ENCODE measurements around the gene CDC42BPA.
A peak's percentile ranks its signal among the peaks of the same experiment; 100 is the strongest.

DNA sequence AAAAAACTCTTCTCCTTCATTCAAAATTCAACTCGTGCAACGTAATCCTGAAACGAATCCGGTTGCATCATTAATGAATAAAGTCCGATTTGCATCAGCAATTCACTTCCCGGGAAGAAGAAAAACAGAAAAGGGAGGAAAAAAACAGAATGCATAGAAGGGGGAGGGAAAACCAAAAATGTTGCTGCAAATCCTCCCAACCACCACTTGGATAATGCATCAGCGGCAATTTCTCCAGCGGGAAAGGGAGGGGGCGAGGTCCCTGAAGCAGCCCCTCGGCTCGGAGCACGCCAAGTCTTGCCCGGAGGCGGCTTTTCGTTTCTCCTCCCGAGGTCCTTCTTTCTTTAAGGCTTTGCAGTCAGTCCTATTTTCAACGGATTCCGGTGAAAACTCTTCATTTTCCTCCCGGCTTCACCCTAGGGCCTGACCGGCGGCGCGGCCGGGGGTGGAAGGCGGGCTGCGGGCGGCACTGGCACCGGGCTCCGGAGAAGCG lies 723 bp downstream of the CDC42BPA start:
- TF ChIP-seq CTBP1 (IDR thresholded peaks at IDR 0.05; ENCODE audit: borderline replicate concordance) (peak; percentile 69), NFRKB (IDR thresholded peaks at IDR 0.05) (no peak), SP1 (IDR thresholded peaks at IDR 0.05) (no peak), BHLHE40 (IDR thresholded peaks at IDR 0.05; ENCODE audit: borderline replicate concordance) (no peak), FOXK2 (IDR thresholded peaks at IDR 0.05) (no peak), L3MBTL2 (conservative IDR thresholded peaks at IDR 0.05) (peak; percentile 41), SUZ12 (IDR thresholded peaks at IDR 0.05) (no peak), TARDBP (IDR thresholded peaks at IDR 0.05) (no peak), ELF4 (IDR thresholded peaks at IDR 0.05) (no peak), HDGF (IDR thresholded peaks at IDR 0.05; ENCODE audit: borderline replicate concordance) (no peak), ARNT (IDR thresholded peaks at IDR 0.05) (no peak), FOXM1 (IDR thresholded peaks at IDR 0.05; ENCODE audit: borderline replicate concordance) (no peak; the same call in 1 of the 2 replicates)
- TF ChIP-seq, protein P1, sequence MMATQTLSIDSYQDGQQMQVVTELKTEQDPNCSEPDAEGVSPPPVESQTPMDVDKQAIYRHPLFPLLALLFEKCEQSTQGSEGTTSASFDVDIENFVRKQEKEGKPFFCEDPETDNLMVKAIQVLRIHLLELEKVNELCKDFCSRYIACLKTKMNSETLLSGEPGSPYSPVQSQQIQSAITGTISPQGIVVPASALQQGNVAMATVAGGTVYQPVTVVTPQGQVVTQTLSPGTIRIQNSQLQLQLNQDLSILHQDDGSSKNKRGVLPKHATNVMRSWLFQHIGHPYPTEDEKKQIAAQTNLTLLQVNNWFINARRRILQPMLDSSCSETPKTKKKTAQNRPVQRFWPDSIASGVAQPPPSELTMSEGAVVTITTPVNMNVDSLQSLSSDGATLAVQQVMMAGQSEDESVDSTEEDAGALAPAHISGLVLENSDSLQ (IDR thresholded peaks at IDR 0.05) = no peak
